ENCODE data around the gene FNDC5. TPM values are rescaled to one million over a fixed set of nuclear protein-coding genes. Genes with fewer than 3 reads are reported as not detected.
"Not testable (repeated sequence)": the region's sequence is repeated elsewhere in the genome, so short reads cannot be mapped to it uniquely, and the experiment has no call there.

FNDC5 gene
- total RNA-seq: not detected

- DNase-seq (ENCODE audit: low read depth in 2 of 3, low spot score in 2 of 3): peak in 1 of 3 donors; percentile 44
Observed at GRCh38 chr1:32870615-32871363, at the start of gene FNDC5. Gene FNDC5, minus strand, starts transcription at chr1:32870912.

DNA sequence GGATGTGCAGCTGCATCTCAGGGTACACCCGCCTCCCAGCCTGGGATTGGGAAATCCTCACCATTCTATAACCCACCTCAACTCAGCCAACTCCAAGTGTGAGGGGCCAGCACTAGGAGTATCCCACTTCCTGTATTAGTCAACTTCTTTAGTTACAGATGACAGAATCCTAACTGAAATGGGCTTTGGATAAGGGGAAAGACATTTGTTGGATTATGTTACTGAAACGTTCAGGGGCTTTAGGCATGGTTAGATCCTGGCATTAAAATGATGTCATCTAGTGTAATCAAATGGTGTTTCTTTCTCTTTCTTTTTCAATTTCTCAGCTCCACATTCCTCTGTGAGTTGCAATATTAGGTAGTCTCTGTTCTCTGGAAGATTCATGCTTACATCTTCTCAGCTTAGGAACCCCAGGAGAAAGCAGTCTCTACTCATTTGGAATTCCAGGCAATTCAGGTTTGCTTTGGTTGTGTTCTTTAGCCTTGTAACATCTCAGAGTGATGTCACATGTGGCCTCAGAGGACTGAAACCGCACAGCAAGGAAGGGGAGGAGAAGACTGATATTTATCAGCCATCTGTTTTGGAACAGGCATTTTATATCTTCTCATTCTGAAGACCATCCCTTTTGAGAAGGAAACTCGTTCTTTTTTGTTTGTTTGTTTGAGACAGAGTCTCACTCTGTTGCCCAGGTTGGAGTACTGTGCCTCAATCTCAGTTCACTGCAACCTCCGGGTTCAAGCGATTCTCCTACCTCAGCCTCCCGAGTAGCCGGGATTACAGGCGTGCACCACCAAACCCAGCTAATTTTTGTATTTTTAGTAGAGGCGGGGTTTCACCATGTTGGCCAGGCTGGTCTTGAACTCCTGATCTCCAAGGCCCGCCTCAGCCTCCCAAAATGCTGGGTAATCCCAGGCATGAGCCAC is 49.4 kb upstream of the FNDC5 start:
- DNase-seq (ENCODE audit: low read depth in 2 of 3, low spot score in 2 of 3): peak in 1 of 3 donors; percentile 18

GRCh38 chr1:32918179-32918578 is 47.5 kb upstream of the FNDC5 start:
- no peak for DNase-seq (ENCODE audit: low read depth in 2 of 3, low spot score in 2 of 3)

DNA sequence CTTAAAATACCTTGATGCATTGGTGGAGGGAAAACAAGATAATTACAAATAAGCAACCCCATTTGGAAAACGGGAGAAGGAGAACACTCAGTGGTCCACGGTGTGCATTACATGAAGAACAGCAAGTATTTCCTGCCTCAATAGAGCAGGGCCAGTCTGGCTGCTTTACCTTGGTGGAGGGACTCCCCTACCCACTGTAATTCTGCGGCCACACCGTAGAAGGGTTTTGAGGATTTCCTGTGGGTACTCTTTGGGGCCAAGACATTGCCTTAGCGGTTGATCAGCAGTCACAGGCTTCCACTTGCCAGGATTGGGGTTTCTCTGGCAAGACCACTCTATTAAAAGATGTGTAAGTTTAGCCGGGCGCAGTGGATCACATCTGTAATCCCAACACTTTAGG is 46.8 kb upstream of the FNDC5 start:
- no peak for DNase-seq (ENCODE audit: low read depth in 2 of 3, low spot score in 2 of 3)

GRCh38 chr1:32915766-32916706 is 45.3 kb upstream of the FNDC5 start:
- no peak for DNase-seq (ENCODE audit: low read depth in 2 of 3, low spot score in 2 of 3)

DNA sequence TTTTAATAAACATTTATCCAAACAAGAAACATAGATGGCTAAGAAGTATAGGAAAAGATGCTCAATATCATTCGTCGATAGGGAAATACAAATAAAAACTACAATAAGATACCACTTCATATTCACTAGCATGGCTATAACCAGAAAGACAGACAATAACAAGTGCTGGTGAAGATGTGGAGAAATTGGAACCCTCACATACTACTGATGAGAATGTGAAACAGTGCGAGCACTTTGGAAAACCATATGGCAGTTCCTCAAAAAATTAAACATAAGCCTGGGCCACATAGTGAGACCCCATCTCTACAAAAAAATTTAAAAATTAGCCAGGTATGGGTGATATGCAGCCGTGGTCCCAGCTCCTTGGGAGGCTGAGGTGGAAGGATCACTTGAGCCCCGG is 39.6 kb upstream of the FNDC5 start:
- no peak for DNase-seq (ENCODE audit: low read depth in 2 of 3, low spot score in 2 of 3)

DNA sequence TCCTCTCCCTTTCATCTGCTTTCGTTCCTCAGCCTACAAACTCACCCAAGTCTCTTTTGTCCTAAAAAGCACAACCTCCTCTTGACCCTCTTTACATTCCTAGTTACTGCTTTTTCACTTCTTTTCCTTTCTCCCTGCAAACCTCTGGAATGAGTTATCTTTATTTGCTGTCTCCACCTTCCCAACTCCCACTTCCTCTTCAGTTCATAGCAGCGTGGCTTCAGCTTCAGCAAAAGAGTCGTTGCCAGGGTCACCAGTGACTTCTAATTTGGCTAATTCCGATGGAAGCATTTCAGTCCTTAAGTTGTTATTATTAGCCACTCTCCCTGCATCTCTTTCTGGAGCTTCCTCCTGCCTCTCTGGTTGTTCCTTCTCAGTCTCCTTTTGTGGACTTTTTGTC is 36.7 kb upstream of the FNDC5 start:
- DNase-seq (ENCODE audit: low read depth in 2 of 3, low spot score in 2 of 3): no peak

GRCh38 chr1:32906654-32907053 is 35.9 kb upstream of the FNDC5 start:
- DNase-seq (ENCODE audit: low read depth in 2 of 3, low spot score in 2 of 3): no peak

DNA sequence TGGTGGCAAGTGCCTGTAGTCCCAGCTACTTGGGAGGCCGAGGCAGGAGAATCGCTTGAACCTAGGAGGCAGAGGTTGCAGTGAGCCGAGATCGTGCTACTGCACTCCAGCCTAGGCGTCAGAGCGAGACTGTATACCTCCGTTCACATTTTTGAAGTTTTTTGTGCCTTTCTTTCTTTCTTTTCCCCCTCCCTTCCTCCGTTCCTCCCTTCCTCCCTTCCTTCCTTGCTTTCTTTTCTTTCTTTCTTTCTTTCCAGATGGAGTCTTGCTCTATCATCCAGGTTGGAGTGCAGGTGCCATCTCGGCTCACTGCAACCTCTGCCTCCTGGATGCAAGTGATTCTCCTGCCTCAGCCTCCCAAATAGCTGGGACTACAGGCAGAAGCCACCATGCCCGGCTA is 34.9 kb upstream of the FNDC5 start:
- not testable (repeated sequence) for DNase-seq (ENCODE audit: low read depth in 2 of 3, low spot score in 2 of 3)

DNA sequence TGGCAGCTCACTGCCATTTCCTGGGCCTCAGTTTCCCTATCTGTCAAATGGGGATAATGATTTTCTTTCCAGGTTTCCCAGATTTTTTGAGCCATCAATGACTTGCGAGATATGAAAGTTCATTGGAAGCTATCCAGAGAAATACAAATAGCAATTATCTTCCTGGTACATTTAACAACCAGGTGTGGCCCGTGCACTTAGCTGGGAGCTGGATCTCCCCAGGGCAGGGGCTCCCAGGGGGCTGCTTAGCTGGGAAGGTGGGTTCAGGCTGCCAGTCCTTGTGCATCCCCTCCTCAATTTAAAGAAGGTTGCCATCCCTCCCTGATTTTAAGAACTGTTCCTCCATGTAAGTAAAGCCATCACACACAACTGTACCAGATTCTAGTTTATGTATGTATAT is 34.1 kb upstream of the FNDC5 start:
- DNase-seq (ENCODE audit: low read depth in 2 of 3, low spot score in 2 of 3): no peak

DNA sequence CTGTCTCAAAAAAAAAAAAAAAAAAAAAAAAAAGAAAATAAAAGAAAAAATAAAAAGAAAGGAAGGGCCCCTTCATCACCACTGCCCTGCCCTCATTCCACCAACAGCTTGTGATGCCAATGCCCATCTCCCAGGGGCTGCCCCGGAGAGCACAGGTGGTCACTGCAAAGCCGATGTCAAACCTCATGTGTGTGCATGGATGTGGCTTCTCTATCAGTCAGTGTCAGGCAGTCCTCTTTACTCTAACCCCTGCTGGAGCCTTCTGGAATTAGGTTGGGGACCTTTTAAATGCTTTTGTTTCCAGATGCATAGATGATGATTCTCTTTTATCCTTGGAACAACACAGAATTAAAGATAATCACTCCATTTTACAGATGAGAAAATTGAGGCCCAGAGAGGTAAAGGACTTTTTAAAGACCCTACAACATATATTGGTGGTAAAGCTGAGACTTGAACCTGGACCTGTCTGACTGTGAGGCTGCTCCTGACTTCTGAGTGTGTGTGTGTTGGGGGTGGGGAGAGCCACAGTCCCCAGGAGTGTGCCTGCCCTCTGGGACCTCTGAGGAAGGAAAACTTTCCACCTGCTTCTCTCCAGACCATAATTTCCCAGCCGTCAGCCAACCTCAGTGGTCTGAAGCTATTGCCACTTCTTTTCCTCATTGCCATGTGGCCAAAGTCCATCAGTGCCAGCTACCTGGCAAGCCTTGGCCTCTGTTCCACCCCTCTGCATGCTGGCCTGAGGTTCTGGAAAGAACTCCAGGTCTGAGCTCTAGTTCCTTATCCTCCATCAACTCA is 33.5 kb upstream of the FNDC5 start:
- DNase-seq (ENCODE audit: low read depth in 2 of 3, low spot score in 2 of 3): no peak

- DNase-seq (ENCODE audit: low read depth in 2 of 3, low spot score in 2 of 3): no peak
Observed at GRCh38 chr1:32902535-32902920, 31.8 kb upstream of the FNDC5 start.

- no peak for DNase-seq (ENCODE audit: low read depth in 2 of 3, low spot score in 2 of 3)
Observed at GRCh38 chr1:32901823-32902534, 31.3 kb upstream of the FNDC5 start.

DNA sequence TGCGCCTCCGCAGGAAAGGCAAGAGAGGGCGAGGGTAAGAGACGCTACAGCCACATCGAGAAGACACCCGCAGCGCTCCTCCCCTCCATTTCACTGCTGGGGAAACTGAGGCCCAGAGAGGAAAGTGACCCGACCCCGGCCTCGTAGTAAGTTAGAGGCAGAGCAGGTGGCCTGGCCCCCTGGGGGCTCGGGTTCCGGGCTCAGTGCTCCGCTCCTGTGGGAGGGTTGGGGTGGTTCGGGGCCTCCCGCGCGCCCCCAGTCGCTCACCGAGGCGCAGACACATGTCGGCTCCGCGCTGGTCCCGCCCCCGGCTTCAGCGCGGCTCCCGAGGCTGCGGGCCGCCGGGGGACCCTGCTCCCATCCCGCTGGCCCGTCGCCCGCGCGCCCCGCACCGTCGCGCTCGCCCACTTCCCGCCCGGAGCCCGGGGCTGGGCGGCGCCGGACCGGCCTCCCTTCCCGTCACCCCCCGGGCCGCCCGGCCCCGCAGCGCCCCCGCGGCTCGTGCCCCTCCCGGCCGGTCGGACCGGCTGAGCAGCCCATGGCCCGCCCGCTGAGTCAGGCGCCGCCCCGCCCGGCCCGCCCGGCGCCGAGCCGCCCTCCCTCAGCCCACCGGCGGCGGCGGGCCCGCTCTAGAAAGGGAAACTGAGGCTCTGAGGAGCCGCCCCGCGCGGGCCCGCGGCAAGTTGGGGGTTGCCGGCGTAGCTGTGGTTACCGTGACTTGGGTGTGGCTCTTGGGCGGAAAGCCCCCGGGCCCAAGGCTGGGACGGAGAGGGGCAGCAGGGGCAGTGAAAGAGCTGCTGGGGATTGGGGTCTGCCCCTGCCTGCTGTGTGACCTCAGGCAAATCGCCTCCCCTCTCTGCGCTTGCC is 30.5 kb upstream of the FNDC5 start, which contains the start of gene TMEM54:
Gene TMEM54 (minus strand): TSS at position 434 of the 867 bp plus-strand sequence. CDS start 151 bp downstream, at position 283.
- DNase-seq (ENCODE audit: low read depth in 2 of 3, low spot score in 2 of 3): no peak

DNA sequence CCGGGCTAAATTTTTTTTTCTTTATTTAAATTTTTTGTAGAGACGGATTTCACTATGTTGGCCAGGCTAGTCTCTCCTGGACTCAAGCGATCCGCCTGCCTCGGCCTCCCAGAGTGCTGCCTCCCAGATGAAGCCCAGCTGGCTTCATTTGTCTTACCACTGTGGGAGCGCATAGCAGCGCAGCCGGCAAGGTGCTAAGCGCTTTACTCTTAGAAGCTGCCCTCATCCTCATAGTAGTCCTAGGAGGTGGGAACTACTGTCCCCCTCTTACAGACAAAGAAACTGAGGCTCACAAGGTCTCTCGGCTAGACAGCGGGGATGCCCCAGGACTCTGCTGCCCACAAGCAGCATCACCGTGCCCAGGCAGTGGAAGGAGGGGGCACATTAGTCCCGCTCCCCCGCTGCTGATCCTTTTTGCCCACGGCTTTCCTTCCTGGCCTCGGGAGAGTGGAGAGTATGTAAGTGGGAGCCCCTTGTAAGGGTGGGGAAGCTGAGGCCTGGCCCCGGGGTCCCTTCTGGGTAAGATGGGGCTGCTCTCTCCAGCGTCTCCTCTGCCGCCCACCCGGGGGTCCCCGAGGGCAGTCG is 29.8 kb upstream of the FNDC5 start:
- no peak for DNase-seq (ENCODE audit: low read depth in 2 of 3, low spot score in 2 of 3)

- DNase-seq (ENCODE audit: low read depth in 2 of 3, low spot score in 2 of 3): no peak
Observed at GRCh38 chr1:32899586-32900296, 29.0 kb upstream of the FNDC5 start.

- no peak for DNase-seq (ENCODE audit: low read depth in 2 of 3, low spot score in 2 of 3)
Observed at GRCh38 chr1:32898958-32899357, 28.2 kb upstream of the FNDC5 start.

Data from hematopoietic multipotent progenitor cell (in vitro differentiated cells).